CD4-positive, alpha-beta T cell (primary cell): ENCODE data around the gene PTPRN2. TPM values are rescaled to one million over a fixed set of nuclear protein-coding genes. Genes with fewer than 3 reads are reported as not detected.

Experiments
- ATAC-seq: fragments of 200-7000 bp; cut with Tn5 transposase; one replicate; pipeline ENCODE4 v1.10.0; 2022; ENCODE audit warnings: mild to moderate bottlenecking; ENCODE audit not compliant: poor library complexity
- CTCF ChIA-PET: fragments of 350-600 bp; sonication (Branson Sonifier 250); formaldehyde crosslinking; loops from one replicate; lab custom pipeline; 2021; ENCODE audit warnings: antibody characterized with exemption, inconsistent platforms; lab: Charles Lee
- POLR2A ChIA-PET: fragments of 350-600 bp; sonication (Branson Sonifier 250); formaldehyde crosslinking; loops from one replicate; lab custom pipeline; 2021; ENCODE audit warnings: antibody characterized with exemption, inconsistent platforms; lab: Charles Lee
- DNase-seq, 14 experiments: peaks; one replicate each; pipeline ENCODE4 v3.0.0-alpha.2; 2013 to 2020; ENCODE audit warnings: mixed read lengths in 2 of 14
- H3K27ac ChIP-seq, 2 donors: one replicate each; pipeline versions ENCODE4 v1.5.1 to v1.7.0; 2013; ENCODE audit warnings: low read length in 2 of 2, low read depth in 1 of 2, mild to moderate bottlenecking in 1 of 2
- H3K27me3 ChIP-seq, 2 experiments: 1 replicate in 1 of 2; 2 replicates in 1 of 2; pipeline versions ENCODE4 v1.6.1 to v1.7.0; 2013; ENCODE audit warnings: low read length in 2 of 2, control low read depth in 1 of 2, mild to moderate bottlenecking in 1 of 2, moderate library complexity in 1 of 2; ENCODE audit not compliant: insufficient read depth in 2 of 2, control insufficient read depth in 1 of 2
- H3K36me3 ChIP-seq: one replicate; pipeline ENCODE4 v1.6.1; 2013; ENCODE audit warnings: low read length, control low read depth; ENCODE audit not compliant: insufficient read depth
- H3K4me1 ChIP-seq: one replicate; pipeline ENCODE4 v1.6.1; 2013; ENCODE audit warnings: low read length, control low read depth; ENCODE audit not compliant: insufficient read depth
- H3K4me3 ChIP-seq: one replicate; pipeline ENCODE4 v1.5.1; 2013; ENCODE audit warnings: mild to moderate bottlenecking, low read length, moderate library complexity
- H3K9me3 ChIP-seq, 2 experiments: 1 replicate in 1 of 2; 2 replicates in 1 of 2; pipeline versions ENCODE4 v1.6.1 to v1.7.0; 2013; ENCODE audit warnings: low read length in 2 of 2, mild to moderate bottlenecking in 2 of 2, control low read depth in 1 of 2, moderate library complexity in 1 of 2; ENCODE audit not compliant: control insufficient read depth in 1 of 2, insufficient read depth in 1 of 2
- H3K27ac Mint-ChIP-seq: one replicate; pipeline ENCODE4 v1.8.0; 2020; ENCODE audit warnings: mixed read lengths
- H3K27me3 Mint-ChIP-seq: one replicate; pipeline ENCODE4 v1.8.0; 2021; ENCODE audit warnings: mixed read lengths
- H3K36me3 Mint-ChIP-seq: one replicate; pipeline ENCODE4 v1.8.0; 2021; ENCODE audit warnings: low read depth, mixed read lengths
- H3K4me1 Mint-ChIP-seq: one replicate; pipeline ENCODE4 v1.8.0; 2021; ENCODE audit warnings: low read depth, mixed read lengths
- H3K4me3 Mint-ChIP-seq: one replicate; pipeline ENCODE4 v1.8.0; 2020; ENCODE audit warnings: mild to moderate bottlenecking, mixed read lengths
- H3K9me3 Mint-ChIP-seq: one replicate; pipeline ENCODE4 v1.8.0; 2020; ENCODE audit warnings: mixed read lengths
- intact Hi-C, 2 experiments: fragments of 100-400 bp; cut with DNase I in 1 of 2; cut with micrococcal nuclease in 1 of 2; formaldehyde crosslinking; loops; one replicate each; pipeline versions ENCODE4 v1.15.1 to v1.9.0; 2023 to 2025; cut with DNase I, micrococcal nuclease
- total RNA-seq, 174 experiments: library from RNA in 2 of 174; stranded (reverse) in 2 of 174; gene quantifications; one replicate each; pipeline ENCODE4 v1.2.3 and lab custom pipeline; 2021 to 2026
- TF ChIP-seq, protein P1 (sequence below): fragments of 200-600 bp; IDR thresholded peaks from one replicate; pipeline ENCODE4 v1.8.0; 2022; ENCODE audit warnings: antibody characterized with exemption, mild to moderate bottlenecking

Gene PTPRN2
- total RNA-seq, 2 experiments from 2014 or later = 0.34 to 0.44 TPM

DNA sequence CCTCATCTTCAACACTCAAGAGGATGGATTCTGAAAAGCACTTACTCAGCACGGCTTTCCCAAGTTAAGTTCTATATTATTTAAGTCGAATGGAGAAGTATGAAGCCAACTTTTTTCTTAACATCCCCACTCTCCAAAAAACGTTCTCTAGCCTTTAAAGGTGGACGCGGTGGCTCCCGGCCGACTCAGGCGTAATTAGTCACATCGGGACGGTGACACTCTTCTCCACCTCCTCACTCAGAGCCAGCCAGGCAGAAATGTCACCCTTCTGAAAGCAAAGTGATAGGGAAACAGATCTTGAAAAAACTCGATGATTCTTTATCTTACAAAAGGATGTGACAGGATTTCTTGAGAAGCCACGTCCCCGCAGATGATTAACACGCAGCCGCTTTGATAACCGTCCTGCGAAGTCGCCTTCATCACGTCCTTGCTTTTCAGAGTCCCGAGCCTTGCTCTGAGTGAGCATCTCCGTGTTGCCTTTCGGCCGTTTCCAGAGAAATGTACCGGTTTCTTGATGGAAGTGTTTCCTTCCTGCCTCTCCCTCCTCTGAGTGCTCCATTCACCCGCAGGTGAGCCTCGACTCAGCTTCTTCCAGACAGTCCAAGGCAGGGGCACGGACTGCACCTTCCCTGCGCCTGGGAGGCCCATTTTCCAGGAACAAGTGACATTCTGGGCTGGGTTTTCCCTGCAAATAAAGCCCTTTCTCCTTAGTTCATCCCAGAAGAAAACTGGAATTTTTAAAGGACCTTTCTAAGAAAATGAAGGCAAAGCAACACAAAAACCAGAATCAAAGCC lies 936.1 kb downstream of the PTPRN2 start:
- Histone ChIP-seq H3K27ac (no peak overlapping the region), H3K4me3 (no peak overlapping the region), H3K36me3 (no peaks in the 10 kb centered on the region), H3K9me3 (peaks cover 0 to 16% of the 10 kb centered on the region in 2 experiments), H3K27me3 (no peaks in the 10 kb centered on the region), H3K4me1 (no peaks in the 10 kb centered on the region)
- no peak overlapping the region for H3K4me3 Mint-ChIP-seq
- no peak overlapping the region for H3K27ac Mint-ChIP-seq
- ChIA-PET POLR2A (no interaction called here), CTCF (no interaction called here)
- no peaks in the 10 kb centered on the region for H3K4me1 Mint-ChIP-seq
- H3K27me3 Mint-ChIP-seq = no peaks in the 10 kb centered on the region
- DNase-seq = no peak
- H3K9me3 Mint-ChIP-seq = no peaks in the 10 kb centered on the region
- H3K36me3 Mint-ChIP-seq = no peaks in the 10 kb centered on the region
- TF ChIP-seq, protein P1, sequence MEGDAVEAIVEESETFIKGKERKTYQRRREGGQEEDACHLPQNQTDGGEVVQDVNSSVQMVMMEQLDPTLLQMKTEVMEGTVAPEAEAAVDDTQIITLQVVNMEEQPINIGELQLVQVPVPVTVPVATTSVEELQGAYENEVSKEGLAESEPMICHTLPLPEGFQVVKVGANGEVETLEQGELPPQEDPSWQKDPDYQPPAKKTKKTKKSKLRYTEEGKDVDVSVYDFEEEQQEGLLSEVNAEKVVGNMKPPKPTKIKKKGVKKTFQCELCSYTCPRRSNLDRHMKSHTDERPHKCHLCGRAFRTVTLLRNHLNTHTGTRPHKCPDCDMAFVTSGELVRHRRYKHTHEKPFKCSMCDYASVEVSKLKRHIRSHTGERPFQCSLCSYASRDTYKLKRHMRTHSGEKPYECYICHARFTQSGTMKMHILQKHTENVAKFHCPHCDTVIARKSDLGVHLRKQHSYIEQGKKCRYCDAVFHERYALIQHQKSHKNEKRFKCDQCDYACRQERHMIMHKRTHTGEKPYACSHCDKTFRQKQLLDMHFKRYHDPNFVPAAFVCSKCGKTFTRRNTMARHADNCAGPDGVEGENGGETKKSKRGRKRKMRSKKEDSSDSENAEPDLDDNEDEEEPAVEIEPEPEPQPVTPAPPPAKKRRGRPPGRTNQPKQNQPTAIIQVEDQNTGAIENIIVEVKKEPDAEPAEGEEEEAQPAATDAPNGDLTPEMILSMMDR = no peak
- intact Hi-C loops = no loop called here
- no peak for ATAC-seq

DNA sequence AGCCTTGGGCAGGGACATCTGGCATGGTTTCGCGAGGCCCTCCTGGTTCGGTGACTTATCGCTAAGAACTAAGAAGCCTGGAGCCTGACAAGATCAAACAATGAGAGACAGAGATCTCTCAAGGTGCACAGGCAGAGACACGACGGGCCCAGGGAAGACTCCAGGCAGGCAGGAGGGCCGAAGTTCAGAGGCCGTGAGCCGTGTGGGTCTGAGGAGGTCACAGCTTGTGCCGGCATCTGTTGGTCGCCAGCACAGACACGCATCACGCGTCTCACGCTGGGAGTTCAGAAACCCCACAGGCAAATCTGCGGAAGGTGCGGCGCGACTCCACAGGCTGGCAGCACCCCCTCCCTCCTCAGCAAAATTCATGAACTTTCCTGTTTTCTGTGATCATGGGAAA lies 936.8 kb downstream of the PTPRN2 start:
- ATAC-seq (no peak), DNase-seq (no peak)
- no peaks in the 10 kb centered on the region for H3K9me3 Mint-ChIP-seq
- H3K27ac Mint-ChIP-seq = no peak overlapping the region
- H3K36me3 Mint-ChIP-seq = no peaks in the 10 kb centered on the region
- ChIA-PET POLR2A (no interaction called here), CTCF (no interaction called here)
- no peaks in the 10 kb centered on the region for H3K27me3 Mint-ChIP-seq
- no peak overlapping the region for H3K4me3 Mint-ChIP-seq
- H3K27ac ChIP-seq = no peak overlapping the region
- peaks cover 0 to 10% of the 10 kb centered on the region in 2 experiments for H3K9me3 ChIP-seq
- no peaks in the 10 kb centered on the region for H3K4me1 ChIP-seq
- intact Hi-C loops = no loop called here
- TF ChIP-seq, protein P1 = no peak
- no peaks in the 10 kb centered on the region for H3K27me3 ChIP-seq
- H3K4me1 Mint-ChIP-seq = no peaks in the 10 kb centered on the region
- no peaks in the 10 kb centered on the region for H3K36me3 ChIP-seq
- H3K4me3 ChIP-seq = no peak overlapping the region

DNA sequence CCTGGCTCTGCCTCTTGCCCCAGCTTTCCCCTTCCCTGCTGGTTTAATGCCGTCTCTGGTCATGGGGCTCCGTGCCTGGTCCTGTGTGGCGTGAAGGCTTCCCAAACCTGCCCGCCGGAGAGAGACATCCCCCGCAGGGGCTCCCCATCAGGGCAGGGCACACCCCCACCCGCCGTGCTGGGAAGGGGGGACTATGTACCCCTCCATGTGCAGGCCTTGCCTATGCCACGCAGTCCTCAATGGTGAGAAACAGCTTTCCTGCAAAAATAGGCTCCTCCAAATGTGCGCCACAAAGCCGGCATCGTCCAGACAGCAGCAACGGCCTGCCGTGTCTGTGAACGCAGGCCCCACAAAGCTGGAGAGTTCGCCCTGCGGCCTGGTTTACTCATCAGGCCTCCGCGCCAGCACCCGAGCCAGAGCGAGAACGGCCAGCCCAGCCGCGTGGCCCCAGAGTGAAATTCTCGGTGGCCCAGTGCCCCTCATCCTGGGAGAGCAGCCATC lies 937.4 kb downstream of the PTPRN2 start:
- H3K27me3 ChIP-seq = no peaks in the 10 kb centered on the region
- no peaks in the 10 kb centered on the region for H3K36me3 Mint-ChIP-seq
- no peaks in the 10 kb centered on the region for H3K36me3 ChIP-seq
- ATAC-seq (no peak), DNase-seq (no peak)
- H3K4me3 ChIP-seq = no peak overlapping the region
- TF ChIP-seq, protein P1 = no peak
- ChIA-PET CTCF (no interaction called here), POLR2A (no interaction called here)
- no peaks in the 10 kb centered on the region for H3K4me1 Mint-ChIP-seq
- intact Hi-C loops = no loop called here
- H3K27me3 Mint-ChIP-seq = no peaks in the 10 kb centered on the region
- H3K27ac ChIP-seq = no peak overlapping the region
- H3K4me3 Mint-ChIP-seq = no peak overlapping the region
- H3K9me3 ChIP-seq = peaks cover 0 to 4% of the 10 kb centered on the region in 2 experiments
- no peaks in the 10 kb centered on the region for H3K4me1 ChIP-seq
- H3K9me3 Mint-ChIP-seq = no peaks in the 10 kb centered on the region
- no peak overlapping the region for H3K27ac Mint-ChIP-seq
